Tibial nerve (tissue), 4 donors: Measurements from ENCODE around the gene SCYL2. TPM values are rescaled to one million over a fixed set of nuclear protein-coding genes. Genes with fewer than 3 reads are reported as not detected.
"Not testable (repeated sequence)": the region's sequence is repeated elsewhere in the genome, so short reads cannot be mapped to it uniquely, and the experiment has no call there.

Source experiments
- DNase-seq, 2 donors: peaks; one replicate each; pipeline ENCODE4 v3.0.0-alpha.2; 2019; ENCODE audit warnings: low spot score in 2 of 2
- H3K27ac ChIP-seq, 4 donors: fragments of 200-600 bp; sonication (generic) in 3 of 4; one replicate each; pipeline ENCODE4 v1.5.1; 2017 to 2019; ENCODE audit warnings: mild to moderate bottlenecking in 1 of 4
- H3K27me3 ChIP-seq, 2 donors: fragments of 200-600 bp; sonication (generic) in 1 of 2; one replicate each; pipeline versions ENCODE4 v1.5.1 to v1.6.0; 2017 to 2019
- H3K36me3 ChIP-seq, 3 donors: fragments of 200-600 bp; sonication (generic); one replicate each; pipeline ENCODE4 v1.5.1; 2018 to 2019
- H3K4me1 ChIP-seq, 4 donors: fragments of 200-600 bp; sonication (generic) in 3 of 4; one replicate each; pipeline ENCODE4 v1.5.1; 2017 to 2019
- H3K4me3 ChIP-seq, 4 donors: fragments of 200-600 bp; sonication (generic) in 3 of 4; one replicate each; pipeline ENCODE4 v1.5.1; 2017 to 2019; ENCODE audit warnings: mild to moderate bottlenecking in 1 of 4, moderate library complexity in 1 of 4
- H3K9me3 ChIP-seq, 4 donors: fragments of 200-600 bp; sonication (generic) in 3 of 4; one replicate each; pipeline ENCODE4 v1.5.1; 2017 to 2019
- EP300 ChIP-seq, 2 donors: sonication (generic); formaldehyde crosslinking; IDR thresholded peaks; one replicate each; pipeline ENCODE4 v1.6.1; 2017; ENCODE audit warnings: antibody characterized with exemption in 2 of 2, mild to moderate bottlenecking in 1 of 2
- POLR2A ChIP-seq, 2 donors: fragments of 450-650 bp; IDR thresholded peaks; one replicate each; pipeline ENCODE4 v1.6.1; 2017; ENCODE audit warnings: antibody characterized with exemption in 2 of 2, mild to moderate bottlenecking in 2 of 2, moderate library complexity in 2 of 2
- WGBS, 2 donors: methylation state at CpG; one replicate each; pipeline ENCODE4 v1.1.5; 2018; 5-methylcytosine and 5-hydroxymethylcytosine counted together
- total RNA-seq, 4 donors: library from RNA; depleted of rRNA; stranded (reverse); fragments of >200 nt; gene quantifications; one replicate each; pipeline ENCODE4 v1.1.0, GENCODE V29; 2016
- TF ChIP-seq, protein P1 (sequence below), 5 experiments: fragments of 200-600 bp in 3 of 5; fragments of 450-650 bp in 2 of 5; sonication (generic) in 3 of 5; IDR thresholded peaks; one replicate each; pipeline ENCODE4 v1.5.1; 2016 to 2019; ENCODE audit warnings: antibody characterized with exemption in 5 of 5, mild to moderate bottlenecking in 3 of 5, moderate library complexity in 2 of 5

The SCYL2 gene
- total RNA-seq, result 10 to 100 TPM; 37.5 to 70.1 (median 54.6) TPM

DNA sequence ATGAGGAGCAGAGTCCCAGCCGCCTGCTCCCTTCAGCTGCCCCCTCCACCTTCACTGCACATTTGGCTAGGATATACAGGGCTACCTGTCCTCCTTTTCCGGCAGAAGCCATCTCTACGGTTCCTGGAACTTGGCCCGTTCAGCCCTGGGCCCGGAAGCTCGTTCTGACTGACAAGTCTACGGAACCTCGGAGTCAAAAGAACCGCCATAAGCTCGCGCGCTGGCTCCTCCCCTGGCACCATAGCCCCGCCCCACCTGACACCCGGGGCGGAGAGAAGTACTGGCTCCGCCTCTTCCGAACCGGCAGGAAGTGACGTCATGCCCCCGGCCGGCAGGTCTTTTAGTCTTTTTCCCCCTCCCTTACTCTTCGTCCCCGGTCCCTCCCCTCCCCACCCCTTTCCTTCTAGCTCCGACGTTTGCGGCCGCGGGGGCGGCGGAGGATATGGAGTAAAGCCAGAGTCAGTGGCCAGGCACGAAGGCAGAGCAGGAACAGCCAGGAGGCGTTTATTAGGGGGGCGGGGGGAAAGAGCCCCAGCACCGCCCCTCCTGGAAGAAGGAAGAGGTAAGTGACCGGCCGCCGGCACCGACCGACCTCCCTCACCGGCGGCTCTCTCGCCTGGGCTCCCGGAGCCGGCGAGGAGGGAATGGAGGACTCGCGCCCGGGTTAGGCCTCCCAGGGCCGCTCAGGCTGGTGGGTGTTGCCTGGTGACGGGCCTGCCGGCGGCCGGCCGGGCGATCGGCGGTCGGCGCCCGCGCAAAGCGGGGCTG, at the start of gene SCYL2, which contains the start of gene DEPDC4:
Gene SCYL2 (plus strand): TSS at position 343 of the 768 bp plus-strand sequence. CDS start 15,794 bp downstream, outside the sequence.
Gene DEPDC4 (minus strand): TSS at position 245 of the 768 bp plus-strand sequence. CDS start 3 bp downstream, at position 242.
- TF ChIP-seq, protein P1, sequence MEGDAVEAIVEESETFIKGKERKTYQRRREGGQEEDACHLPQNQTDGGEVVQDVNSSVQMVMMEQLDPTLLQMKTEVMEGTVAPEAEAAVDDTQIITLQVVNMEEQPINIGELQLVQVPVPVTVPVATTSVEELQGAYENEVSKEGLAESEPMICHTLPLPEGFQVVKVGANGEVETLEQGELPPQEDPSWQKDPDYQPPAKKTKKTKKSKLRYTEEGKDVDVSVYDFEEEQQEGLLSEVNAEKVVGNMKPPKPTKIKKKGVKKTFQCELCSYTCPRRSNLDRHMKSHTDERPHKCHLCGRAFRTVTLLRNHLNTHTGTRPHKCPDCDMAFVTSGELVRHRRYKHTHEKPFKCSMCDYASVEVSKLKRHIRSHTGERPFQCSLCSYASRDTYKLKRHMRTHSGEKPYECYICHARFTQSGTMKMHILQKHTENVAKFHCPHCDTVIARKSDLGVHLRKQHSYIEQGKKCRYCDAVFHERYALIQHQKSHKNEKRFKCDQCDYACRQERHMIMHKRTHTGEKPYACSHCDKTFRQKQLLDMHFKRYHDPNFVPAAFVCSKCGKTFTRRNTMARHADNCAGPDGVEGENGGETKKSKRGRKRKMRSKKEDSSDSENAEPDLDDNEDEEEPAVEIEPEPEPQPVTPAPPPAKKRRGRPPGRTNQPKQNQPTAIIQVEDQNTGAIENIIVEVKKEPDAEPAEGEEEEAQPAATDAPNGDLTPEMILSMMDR (IDR thresholded peaks at IDR 0.05), result peak in 3 of 5 experiments; percentile 16 to 19 (median 18)
- TF ChIP-seq EP300 (IDR thresholded peaks at IDR 0.05) (peak; percentile 79 to 89), POLR2A (IDR thresholded peaks at IDR 0.05) (peak; percentile 57 to 86)
- Histone ChIP-seq H3K4me1 (peaks cover 0 to 46% (median 25%) of the 10 kb centered on the region in 4 donors), H3K27ac (peak within 1 kb of the TSS; percentile 88 to 98 (median 96)), H3K36me3 (no peaks in the 10 kb centered on the region), H3K27me3 (no peaks in the 10 kb centered on the region), H3K4me3 (peak within 1 kb of the TSS; percentile 69 to 93 (median 85)), H3K9me3 (no peaks in the 10 kb centered on the region)
- peak; percentile 93 for DNase-seq
- 0 to 1% methylated on average over 42 to 61 of the region's 62 CpGs for WGBS, 2 donors

GRCh38 chr12:100219328-100220109, 47.5 kb upstream of the SCYL2 start:
- TF ChIP-seq POLR2A (IDR thresholded peaks at IDR 0.05), result no peak
- TF ChIP-seq, protein P1 (IDR thresholded peaks at IDR 0.05), result no peak
- TF ChIP-seq EP300 (IDR thresholded peaks at IDR 0.05), result no peak
- 86 to 88% methylated on average over 5 of the region's 5 CpGs for WGBS, 2 donors
- H3K9me3 ChIP-seq, result no peaks in the 10 kb centered on the region

GRCh38 chr12:100221523-100221922, 45.5 kb upstream of the SCYL2 start:
- no peak for DNase-seq
- no peaks in the 10 kb centered on the region for H3K27me3 ChIP-seq
- peaks cover 0 to 84% (median 0%) of the 10 kb centered on the region in 3 donors for H3K36me3 ChIP-seq
- TF ChIP-seq EP300 (IDR thresholded peaks at IDR 0.05) (no peak), POLR2A (IDR thresholded peaks at IDR 0.05) (no peak)
- TF ChIP-seq, protein P1 (IDR thresholded peaks at IDR 0.05), result no peak
- no peak overlapping the region for H3K4me3 ChIP-seq
- H3K4me1 ChIP-seq, result no peaks in the 10 kb centered on the region
- WGBS, 2 donors, result 85 to 92% methylated on average over 3 of the region's 3 CpGs
- H3K27ac ChIP-seq, result no peak overlapping the region
- H3K9me3 ChIP-seq, result no peaks in the 10 kb centered on the region

More at GRCh38 chr12:100219328-100220109, 47.5 kb upstream of the SCYL2 start:
- Histone ChIP-seq H3K4me1 (peaks cover 0 to 4% (median 0%) of the 10 kb centered on the region in 4 donors), H3K27ac (no peak overlapping the region), H3K27me3 (no peaks in the 10 kb centered on the region), H3K4me3 (no peak overlapping the region), H3K36me3 (peaks cover 0 to 77% (median 0%) of the 10 kb centered on the region in 3 donors)
- DNase-seq, result no peak

DNA sequence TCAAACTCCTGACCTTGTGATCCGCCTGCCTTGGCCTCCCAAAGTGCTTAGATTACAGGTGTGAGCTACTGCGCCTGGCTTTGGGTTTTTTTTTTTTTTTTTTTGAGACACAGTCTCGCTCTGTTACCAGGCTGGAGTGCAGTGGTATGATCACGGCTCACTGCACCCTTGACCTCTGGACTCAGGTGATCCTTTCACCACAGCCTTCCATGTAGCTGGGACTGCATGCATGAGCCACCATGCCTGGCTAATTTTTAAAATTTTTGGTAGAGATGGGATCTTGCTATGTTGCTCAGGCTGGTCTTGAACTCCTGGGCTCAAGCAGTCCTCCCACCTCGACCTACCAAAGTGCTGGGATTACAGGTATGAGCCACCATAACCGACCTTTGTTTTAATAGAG, 44.8 kb upstream of the SCYL2 start:
- not testable (repeated sequence) for H3K27me3 ChIP-seq, H3K4me1 ChIP-seq, H3K4me3 ChIP-seq, H3K27ac ChIP-seq, DNase-seq, H3K9me3 ChIP-seq
- H3K36me3 ChIP-seq, result peaks cover 0 to 84% (median 0%) of the 10 kb centered on the region in 3 donors
- 95 to 99% methylated on average over 6 of the region's 6 CpGs for WGBS, 2 donors

GRCh38 chr12:100225491-100225890, 41.5 kb upstream of the SCYL2 start:
- Histone ChIP-seq H3K36me3 (peaks cover 0 to 56% (median 0%) of the 10 kb centered on the region in 3 donors), H3K27me3 (no peaks in the 10 kb centered on the region), H3K4me1 (no peaks in the 10 kb centered on the region), H3K9me3 (no peaks in the 10 kb centered on the region), H3K4me3 (no peak overlapping the region), H3K27ac (no peak overlapping the region)
- TF ChIP-seq, protein P1 (IDR thresholded peaks at IDR 0.05), result no peak
- TF ChIP-seq EP300 (IDR thresholded peaks at IDR 0.05) (no peak), POLR2A (IDR thresholded peaks at IDR 0.05) (no peak)
- no peak for DNase-seq
